SU-DHL-6 (cell line): Measurements from ENCODE around the gene FSHR.

Experiments
- H2AFZ ChIP-seq: fragments of 200-600 bp; sonication (generic); 2 replicates; pipeline ENCODE4 v1.6.1; 2014; ENCODE audit warnings: low read depth, mild to moderate bottlenecking, moderate library complexity, mixed read lengths, antibody characterized with exemption, low read length; ENCODE audit not compliant: severe bottlenecking
- H3F3A ChIP-seq: fragments of 200-600 bp; shearing (Covaris generic); 2 replicates; pipeline ENCODE4 v1.6.0; 2016; ENCODE audit warnings: antibody characterized with exemption, mild to moderate bottlenecking; ENCODE audit not compliant: insufficient read depth
- H3K27ac ChIP-seq: fragments of 200-600 bp; sonication (generic); 2 replicates; pipeline ENCODE4 v1.5.1; 2016; ENCODE audit warnings: low read depth, mild to moderate bottlenecking, low read length, moderate library complexity, mixed read lengths
- H3K27me3 ChIP-seq: fragments of 200-600 bp; sonication (generic), shearing (Covaris generic); 2 replicates; pipeline ENCODE4 v1.6.0; 2014; ENCODE audit warnings: mild to moderate bottlenecking, low read length
- H3K36me3 ChIP-seq: fragments of 200-600 bp; sonication (generic); 2 replicates; pipeline ENCODE4 v1.6.1; 2014; ENCODE audit warnings: mild to moderate bottlenecking, low read length, mixed read lengths
- H3K4me2 ChIP-seq: fragments of 300-600, 200-600 bp; shearing (Covaris generic), sonication (generic); 2 replicates; pipeline ENCODE4 v1.6.0; 2014; ENCODE audit warnings: low read length, low read depth, mild to moderate bottlenecking; ENCODE audit not compliant: poor library complexity, severe bottlenecking
- H3K4me3 ChIP-seq: fragments of 200-600 bp; sonication (generic); 2 replicates; pipeline ENCODE4 v1.5.1; 2014; ENCODE audit warnings: antibody characterized with exemption, low read length, mild to moderate bottlenecking, mixed read lengths; ENCODE audit not compliant: insufficient read depth, poor library complexity, severe bottlenecking
- H3K79me2 ChIP-seq: fragments of 200-600 bp; sonication (generic); 2 replicates; pipeline ENCODE4 v1.6.1; 2014; ENCODE audit warnings: mild to moderate bottlenecking, low read length, moderate library complexity; ENCODE audit not compliant: insufficient read depth
- H3K9ac ChIP-seq: fragments of 200-600 bp; sonication (generic); 2 replicates; pipeline ENCODE4 v1.7.0; 2014; ENCODE audit warnings: mild to moderate bottlenecking, low read length
- H3K9me2 ChIP-seq: fragments of 200-600 bp; sonication (generic); replicated peaks from 2 replicates; pipeline ENCODE4 v1.6.1; 2014; ENCODE audit warnings: low read length; ENCODE audit not compliant: insufficient read depth
- H3K9me3 ChIP-seq: fragments of 200-600 bp; sonication (generic); 2 replicates; pipeline ENCODE4 v1.6.1; 2014; ENCODE audit warnings: low read length, mixed read lengths; ENCODE audit not compliant: insufficient read depth
- H4K20me1 ChIP-seq: fragments of 200-600 bp; sonication (generic); 2 replicates; pipeline ENCODE4 v1.6.1; 2014; ENCODE audit warnings: low read depth, mild to moderate bottlenecking, antibody characterized with exemption, low read length, moderate library complexity, mixed read lengths
- CTCF ChIP-seq: fragments of 200-600 bp; sonication (generic); IDR thresholded peaks from one replicate; pipeline ENCODE4 v1.5.1; 2017; ENCODE audit warnings: antibody characterized with exemption, mild to moderate bottlenecking, low read length, moderate library complexity; ENCODE audit not compliant: insufficient read depth, poor library complexity, severe bottlenecking
- EZH2phosphoT487 ChIP-seq: fragments of 200-600 bp; sonication (generic), shearing (Covaris generic); conservative IDR thresholded peaks from 2 replicates; pipeline ENCODE4 v1.6.1; 2018; ENCODE audit warnings: mild to moderate bottlenecking, antibody characterized with exemption, low read length, moderate library complexity, mixed read lengths

The FSHR gene

GRCh38 chr2:49043405-49043982 lies 110.8 kb downstream of the FSHR start:
- no peak overlapping the region for H2AFZ ChIP-seq
- H3K9me2 ChIP-seq: no peaks in the 10 kb centered on the region
- H3K4me3 ChIP-seq: no peak overlapping the region
- no peaks in the 10 kb centered on the region for H3K36me3 ChIP-seq
- H3K4me2 ChIP-seq: no peak overlapping the region
- H4K20me1 ChIP-seq: no peaks in the 10 kb centered on the region
- H3K27ac ChIP-seq: no peak overlapping the region
- TF ChIP-seq CTCF (no peak), EZH2phosphoT487 (no peak)
- no peak overlapping the region for H3K9ac ChIP-seq
- H3K79me2 ChIP-seq: no peaks in the 10 kb centered on the region
- no peaks in the 10 kb centered on the region for H3K27me3 ChIP-seq
- no peaks in the 10 kb centered on the region for H3F3A ChIP-seq
- no peaks in the 10 kb centered on the region for H3K9me3 ChIP-seq

- Histone ChIP-seq H3K4me2 (no peak overlapping the region), H3K36me3 (no peaks in the 10 kb centered on the region)
- TF ChIP-seq CTCF (no peak), EZH2phosphoT487 (no peak)
These were observed 111.8 kb downstream of the FSHR start for GRCh38 chr2:49042488-49042887.

GRCh38 chr2:49041061-49041460 lies 113.3 kb downstream of the FSHR start:
- Histone ChIP-seq H3K9me3 (no peaks in the 10 kb centered on the region), H3K36me3 (no peaks in the 10 kb centered on the region), H2AFZ (no peak overlapping the region), H4K20me1 (no peaks in the 10 kb centered on the region), H3K79me2 (no peaks in the 10 kb centered on the region), H3K27ac (no peak overlapping the region), H3F3A (no peaks in the 10 kb centered on the region), H3K9me2 (no peaks in the 10 kb centered on the region), H3K9ac (no peak overlapping the region), H3K4me3 (no peak overlapping the region), H3K27me3 (no peaks in the 10 kb centered on the region), H3K4me2 (no peak overlapping the region)
- TF ChIP-seq EZH2phosphoT487: no peak
- TF ChIP-seq CTCF: no peak

More at GRCh38 chr2:49042488-49042887, 111.8 kb downstream of the FSHR start:
- H3K9me3 ChIP-seq: no peaks in the 10 kb centered on the region
- no peaks in the 10 kb centered on the region for H3K79me2 ChIP-seq
- no peak overlapping the region for H2AFZ ChIP-seq
- no peak overlapping the region for H3K4me3 ChIP-seq
- no peaks in the 10 kb centered on the region for H3F3A ChIP-seq
- no peaks in the 10 kb centered on the region for H4K20me1 ChIP-seq
- no peaks in the 10 kb centered on the region for H3K27me3 ChIP-seq
- no peak overlapping the region for H3K27ac ChIP-seq
- H3K9ac ChIP-seq: no peak overlapping the region
- no peaks in the 10 kb centered on the region for H3K9me2 ChIP-seq
